GM19438 (cell line): ENCODE results near the gene DAB2IP.

Experiments used
- ATAC-seq: cut with Tn5 transposase; IDR thresholded peaks from one replicate; pipeline ENCODE4 v1.9.1; 2021; ENCODE audit warnings: low read depth; ENCODE audit not compliant: unreplicated experiment

The DAB2IP gene

DNA sequence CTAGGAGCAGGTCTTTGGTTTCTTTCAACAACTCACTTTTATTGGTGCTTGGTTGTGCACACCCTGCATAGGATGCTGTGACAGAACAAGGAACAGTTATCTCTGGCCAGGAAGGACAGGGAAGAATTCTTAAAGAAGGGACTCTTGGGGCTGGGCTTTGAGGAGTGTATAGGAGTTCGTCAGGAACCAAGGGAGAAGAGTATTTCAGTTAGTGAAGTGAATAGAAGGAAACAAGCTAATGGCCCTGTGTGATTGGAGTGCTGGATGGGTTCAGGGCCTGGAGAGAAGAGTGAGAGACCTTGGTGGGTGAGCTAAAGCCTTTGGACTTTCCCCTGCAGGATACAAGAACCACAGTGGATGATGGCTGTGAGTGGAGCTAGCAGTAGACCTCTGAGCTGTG is 32.2 kb downstream of the DAB2IP start:
- no peak for ATAC-seq

DNA sequence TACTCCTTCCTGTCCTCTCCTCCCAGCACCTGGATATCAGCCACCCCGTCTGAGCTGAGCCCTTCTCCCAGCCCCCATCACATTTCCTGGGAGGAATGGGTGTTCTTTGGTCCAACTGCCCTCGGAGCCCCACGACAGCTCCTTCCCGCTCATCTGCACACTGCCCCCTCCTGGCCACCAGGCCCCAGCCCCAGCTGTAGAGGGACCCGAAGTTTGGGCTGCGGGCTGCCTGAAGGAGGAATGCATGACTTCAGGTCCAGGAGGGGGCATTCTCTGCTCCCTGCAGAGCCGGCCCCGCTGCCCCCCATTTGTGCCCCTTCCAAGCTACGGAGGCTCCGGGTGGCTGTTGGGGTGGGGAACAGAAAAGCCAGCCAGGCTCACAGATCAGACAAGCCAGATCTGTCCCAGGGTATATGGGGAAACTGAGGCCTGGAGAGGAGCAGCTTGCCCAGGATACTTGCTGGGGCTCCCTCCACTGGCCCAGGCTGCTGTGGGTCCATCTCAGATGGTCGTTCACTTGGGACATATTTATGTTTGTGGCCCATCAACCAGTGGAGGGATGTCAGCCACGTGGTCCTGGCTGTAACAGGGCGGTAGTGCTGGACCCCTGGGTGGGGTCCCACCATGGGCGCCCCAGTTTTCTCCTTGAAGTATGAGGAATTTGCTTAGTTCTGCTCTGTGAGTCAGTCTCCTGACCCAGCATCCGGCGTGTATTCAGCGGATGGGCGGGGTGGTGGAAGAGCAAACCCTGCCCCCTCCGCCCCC is 33.1 kb downstream of the DAB2IP start:
- no peak for ATAC-seq

DNA sequence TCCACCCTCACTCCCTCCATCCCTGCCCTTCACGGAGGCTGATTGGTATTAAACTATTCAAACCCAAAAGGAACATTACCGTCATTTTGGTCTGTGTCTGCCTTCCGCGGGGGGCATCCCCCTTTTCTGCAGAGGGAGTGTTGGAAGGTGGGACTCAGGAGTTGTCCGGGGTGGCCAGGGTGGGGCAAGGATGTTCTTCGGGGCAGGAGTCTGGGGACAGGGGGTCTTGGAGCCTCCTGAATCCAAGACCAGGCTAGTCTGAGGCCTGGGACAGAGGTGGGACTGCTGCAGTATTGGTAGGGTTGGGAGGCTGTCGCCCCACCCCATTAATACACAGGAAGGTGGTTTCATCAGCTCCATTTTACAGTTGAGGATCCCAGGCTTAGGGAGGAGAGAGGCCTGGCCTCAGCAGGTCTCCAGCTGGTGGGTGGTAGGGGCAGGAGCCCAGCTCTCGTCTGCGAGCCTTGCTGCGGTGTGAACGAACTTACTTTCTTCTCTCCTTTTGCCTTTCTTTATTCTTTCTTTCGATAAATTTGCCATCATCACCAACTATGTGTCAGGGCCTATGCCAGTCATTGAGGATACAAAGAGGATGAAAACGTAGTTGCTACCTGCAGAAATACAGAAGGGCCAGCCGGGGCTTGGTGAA is 33.8 kb downstream of the DAB2IP start:
- ATAC-seq: no peak

DNA sequence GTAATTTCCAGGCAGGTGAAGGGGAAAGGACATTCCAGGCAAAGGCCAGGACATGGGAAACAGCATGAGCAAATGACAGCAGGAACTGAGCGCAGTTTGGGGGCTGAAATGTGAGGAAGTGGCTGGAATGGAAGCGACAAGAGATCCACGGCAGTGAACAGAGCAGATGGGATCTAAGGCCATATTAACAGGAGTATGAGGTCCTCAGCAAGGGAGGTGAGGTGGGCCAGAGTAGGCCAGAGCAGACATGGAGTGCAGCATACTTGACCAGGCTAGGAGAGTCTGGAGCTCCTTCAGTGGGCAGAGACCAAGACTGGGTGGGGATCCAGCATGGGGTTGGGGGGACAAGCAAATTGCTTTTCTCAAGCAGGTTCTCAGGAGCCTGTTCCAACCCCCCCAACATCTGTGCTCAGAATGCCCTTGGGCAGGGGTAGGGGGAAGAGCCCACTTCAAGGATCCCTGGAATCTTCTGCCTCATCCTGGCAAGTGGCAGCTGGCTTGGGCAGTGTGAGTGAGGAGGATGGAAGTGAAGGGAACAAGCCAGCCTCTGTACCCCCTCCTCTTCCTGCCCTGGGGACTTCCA is 34.5 kb downstream of the DAB2IP start:
- no peak for ATAC-seq

- ATAC-seq: no peak
Measured at GRCh38 chr9:121686930-121687541, 35.6 kb downstream of the DAB2IP start.

DNA sequence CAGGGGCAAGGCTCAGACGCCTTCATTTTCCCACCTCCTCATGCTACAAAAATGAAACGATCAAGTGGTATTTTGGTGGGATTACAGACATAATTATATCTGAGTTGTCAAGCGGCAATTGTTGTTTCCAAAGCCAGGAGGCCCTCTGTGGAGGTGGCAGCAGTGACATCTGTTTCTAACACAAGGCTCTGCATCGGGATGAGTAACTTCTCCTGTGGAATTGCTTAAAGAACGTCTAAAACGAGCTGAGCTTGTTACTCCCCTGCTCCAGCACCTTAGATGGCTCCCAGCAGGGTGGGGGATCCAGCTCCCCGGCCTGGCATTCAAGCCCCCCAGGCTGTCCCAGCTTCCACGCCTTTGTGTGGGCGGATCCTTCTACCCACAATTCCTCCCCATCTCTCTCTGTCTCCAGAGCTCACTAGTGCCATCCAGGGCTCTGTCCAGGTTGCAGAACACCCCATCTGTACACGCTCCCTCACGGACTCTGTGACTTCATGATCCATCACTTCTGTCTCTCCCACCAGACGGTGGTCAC is 36.8 kb downstream of the DAB2IP start:
- no peak for ATAC-seq

GRCh38 chr9:121688681-121689080 is 37.2 kb downstream of the DAB2IP start:
- no peak for ATAC-seq

DNA sequence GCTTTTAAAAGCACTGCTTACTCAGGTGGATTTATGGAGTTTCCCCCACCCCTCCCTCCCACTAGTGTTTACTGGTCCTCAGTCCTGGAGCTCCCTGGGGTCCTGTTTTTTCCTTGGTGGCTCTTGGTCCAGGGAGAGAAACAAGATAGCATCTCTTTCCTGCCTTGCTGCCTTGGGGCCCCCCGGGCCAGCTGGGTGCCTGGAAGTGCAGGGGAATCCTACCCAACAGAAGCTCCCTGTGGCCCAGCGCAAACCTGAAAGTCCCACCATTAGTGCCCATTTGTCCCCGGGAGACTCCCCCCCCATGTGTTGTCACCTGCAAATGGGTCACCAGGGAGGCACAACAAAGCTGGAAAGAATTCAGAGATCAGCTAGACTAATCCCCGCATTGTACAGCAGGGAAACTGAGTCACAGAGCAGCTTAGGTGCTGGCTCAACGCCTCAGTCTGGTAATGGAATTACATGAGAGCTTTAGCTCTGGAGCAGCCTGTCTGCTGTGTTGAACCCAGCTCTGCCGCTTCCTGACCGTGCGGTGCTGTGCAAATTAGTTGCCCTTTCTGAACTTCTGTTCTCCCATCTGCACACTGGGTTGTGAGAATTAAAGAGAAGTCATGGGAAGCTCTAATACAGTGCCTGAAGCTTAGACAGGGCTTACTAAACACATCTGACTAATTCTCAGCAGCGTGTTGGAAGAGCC is 38.2 kb downstream of the DAB2IP start:
- no peak for ATAC-seq

GRCh38 chr9:121690316-121690715 is 38.9 kb downstream of the DAB2IP start:
- no peak for ATAC-seq

- ATAC-seq: no peak
Measured at GRCh38 chr9:121690766-121691165, 39.3 kb downstream of the DAB2IP start.

- ATAC-seq: no peak
Measured at GRCh38 chr9:121691890-121692289, 40.5 kb downstream of the DAB2IP start.

- ATAC-seq: no peak
Measured at GRCh38 chr9:121692606-121693387, 41.4 kb downstream of the DAB2IP start.

DNA sequence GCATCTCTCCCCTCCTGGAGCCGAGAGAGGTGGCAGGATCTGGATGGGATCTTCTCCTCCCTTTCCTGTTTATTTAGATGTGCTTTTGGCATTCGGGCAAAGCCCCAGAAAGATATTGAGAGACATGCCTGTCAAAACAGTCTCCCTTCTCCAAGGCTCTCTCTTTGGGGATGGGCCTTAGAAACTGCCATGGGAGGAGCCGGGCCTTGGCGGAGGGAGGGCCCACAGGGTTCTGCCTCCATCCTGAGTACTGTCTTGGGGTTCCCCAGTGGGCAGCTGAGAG is 41.9 kb downstream of the DAB2IP start:
- no peak for ATAC-seq

DNA sequence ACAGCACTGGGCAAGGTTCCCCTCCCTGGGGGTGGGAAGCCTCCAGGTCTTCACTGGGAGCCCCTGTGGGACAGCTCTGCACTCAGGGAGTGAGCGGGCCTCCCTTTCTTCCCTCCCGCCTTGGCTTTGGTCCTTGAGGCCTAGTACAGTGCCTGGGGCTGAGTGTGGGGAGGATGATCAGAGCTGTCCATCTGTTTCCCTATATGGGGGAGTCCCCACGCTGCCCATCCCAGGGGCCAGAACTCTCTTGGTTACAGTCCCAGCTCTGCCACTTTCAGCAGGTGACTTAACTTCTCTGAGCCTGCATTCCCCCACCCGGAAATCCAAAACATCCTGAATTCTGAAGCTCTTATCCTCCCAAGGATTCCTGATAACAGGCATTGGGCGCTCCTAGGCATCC is 42.6 kb downstream of the DAB2IP start:
- no peak for ATAC-seq

DNA sequence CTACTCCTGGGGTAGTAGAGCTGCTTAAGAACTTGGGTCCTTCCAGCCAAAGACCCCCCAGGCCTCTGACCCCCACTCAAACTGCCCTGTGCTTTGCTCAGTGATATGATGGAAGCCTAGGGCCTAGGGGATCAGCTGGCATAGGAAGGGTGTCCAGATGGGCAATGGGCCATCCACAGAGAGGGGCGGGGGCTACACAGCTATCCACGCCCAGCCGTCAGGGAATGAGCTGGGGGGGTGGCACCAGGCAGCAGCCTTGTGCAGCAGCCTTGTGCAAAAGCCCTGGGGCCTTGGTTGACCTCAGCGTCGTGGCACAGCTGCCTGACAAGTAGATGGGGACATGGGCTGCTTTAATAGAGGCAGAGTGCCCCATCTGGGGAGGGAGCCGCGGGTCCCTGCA is 43.2 kb downstream of the DAB2IP start:
- ATAC-seq: no peak

DNA sequence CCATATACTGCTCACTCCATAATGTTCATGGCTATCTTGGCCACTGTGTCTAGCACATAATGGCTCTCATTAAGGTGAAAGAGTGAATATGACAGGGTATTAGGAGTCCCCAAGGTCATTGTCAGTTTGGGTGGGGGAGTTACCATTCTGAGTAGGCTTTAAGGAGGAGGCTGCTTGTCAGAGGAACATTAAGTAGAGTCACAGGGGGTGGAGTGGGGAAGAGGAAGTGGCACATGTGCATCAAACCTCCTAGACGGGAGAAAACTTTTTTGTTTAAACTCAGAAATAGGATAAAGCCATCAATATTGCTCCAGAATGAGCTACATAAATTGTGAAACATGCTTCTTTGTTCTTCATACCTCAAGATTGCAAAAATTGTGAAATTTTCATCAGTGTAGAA is 45.5 kb downstream of the DAB2IP start:
- ATAC-seq: no peak

DNA sequence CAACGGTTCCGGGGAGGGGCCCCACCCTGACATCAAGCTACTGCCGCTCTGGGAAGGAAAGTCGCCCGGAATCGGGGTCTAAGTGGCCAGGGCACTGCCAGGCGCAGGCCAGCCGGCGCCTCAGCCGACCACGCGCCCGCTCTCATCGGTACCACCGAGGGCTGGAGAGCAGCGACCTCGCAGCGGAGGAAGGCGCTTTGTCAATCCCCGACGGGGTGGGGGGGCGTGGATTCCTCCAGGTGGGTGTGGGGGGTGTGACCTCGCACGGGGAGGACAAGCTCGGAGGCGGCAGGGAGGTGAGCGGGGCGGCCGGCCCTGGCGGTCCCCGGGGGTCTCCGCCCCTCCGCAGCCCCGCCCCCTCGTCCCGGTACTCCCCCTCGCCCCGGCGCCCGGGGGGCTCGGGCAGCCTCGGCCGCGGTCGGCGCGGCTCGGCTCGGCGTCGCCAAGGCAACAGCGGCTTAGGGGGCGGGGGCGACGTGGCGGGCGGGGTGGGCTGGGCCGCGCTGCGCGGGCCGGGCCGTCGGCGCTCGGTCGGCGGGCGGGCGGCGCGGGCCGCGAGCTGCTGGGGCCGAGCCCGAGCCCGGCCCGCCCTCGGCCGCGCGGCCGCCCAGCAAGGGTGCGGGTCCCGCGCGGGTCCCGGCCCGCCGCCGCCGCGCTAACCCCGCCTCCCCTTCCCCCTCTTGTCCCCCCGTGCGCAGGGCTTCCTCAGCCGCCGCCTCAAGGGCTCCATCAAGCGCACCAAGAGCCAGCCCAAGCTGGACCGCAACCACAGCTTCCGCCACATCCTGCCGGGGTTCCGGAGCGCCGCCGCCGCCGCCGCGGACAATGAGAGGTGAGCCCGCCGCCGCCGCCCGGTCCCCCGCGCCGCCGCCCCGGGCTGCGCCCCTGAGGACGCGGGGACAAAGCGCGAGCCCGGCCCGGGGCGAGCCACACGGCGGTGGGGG is 47.5 kb downstream of the DAB2IP start:
- peak; percentile 69 for ATAC-seq

DNA sequence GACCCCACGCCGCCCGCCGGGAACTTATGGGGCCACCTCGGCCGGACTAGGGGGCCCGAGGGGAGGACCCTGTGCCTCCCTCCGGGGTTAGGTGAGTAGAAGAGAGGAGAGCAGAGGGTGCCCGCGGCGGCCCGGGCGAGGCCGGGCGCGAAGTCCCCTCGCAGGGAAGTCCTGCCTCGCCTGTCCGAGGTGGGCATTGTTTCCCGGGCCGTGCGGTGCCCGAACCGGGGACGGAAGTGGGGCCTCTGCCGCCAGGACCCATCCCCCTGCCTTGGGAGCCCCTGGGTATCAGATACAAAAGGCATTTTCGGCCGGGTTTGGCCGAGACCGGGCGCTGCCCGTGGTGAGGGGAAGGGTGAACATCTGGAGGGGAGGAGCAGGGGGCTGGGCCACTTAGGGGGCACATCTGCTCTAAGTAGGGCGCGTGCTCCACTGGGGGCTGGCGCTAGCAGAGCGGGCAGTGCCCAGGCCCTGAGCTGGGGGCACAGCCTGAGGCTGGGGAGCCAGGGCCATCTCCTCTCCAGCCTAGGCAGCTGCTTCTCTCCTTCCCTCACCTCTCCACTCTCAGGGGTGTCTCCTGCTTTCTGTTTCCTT is 48.2 kb downstream of the DAB2IP start:
- ATAC-seq: peak; percentile 27
